ENCODE measurements around the gene RPUSD1.
"Not testable (repeated sequence)": the region's sequence is repeated elsewhere in the genome, so short reads cannot be mapped to it uniquely, and the experiment has no call there.

The RPUSD1 gene

DNA sequence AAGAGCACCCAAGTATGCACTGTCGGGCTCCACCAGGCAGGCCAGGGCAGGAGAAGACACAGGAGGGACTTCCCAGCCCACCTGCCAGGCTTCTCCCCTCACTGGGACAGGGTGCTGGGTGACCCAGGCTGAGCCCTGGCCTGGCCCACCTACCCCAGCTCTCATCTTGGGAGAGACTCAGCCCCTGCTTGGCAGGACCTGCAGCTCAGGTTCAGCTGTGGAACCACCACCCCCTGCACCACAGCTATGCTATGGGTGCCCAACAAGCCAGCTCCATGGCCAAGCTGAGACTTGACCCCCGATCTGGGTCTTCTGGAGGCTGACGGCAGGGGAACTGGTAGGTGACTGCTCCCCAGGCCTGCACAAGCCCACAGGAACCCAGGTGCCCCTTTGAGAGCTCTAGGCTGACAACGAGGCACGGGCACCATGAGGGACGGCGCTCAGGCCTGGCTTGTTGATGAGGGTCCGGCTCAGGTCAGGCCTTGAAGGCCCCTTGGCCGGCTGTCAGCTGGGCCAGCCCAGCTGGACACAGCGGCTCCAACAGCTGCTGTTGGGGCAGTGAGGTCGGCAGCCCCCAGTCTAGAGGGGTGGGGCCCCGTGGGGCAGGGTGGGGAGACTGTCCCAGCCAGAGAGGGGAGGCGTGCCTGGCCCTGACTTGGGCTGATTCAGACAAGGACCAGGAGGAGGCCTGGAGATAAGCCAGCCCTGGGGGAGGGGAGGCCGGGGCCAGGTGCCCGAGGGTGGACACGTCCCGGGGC is 4.6 kb downstream of the RPUSD1 start:
- DNase-seq (ENCODE audit: low spot score), result no peak

DNA sequence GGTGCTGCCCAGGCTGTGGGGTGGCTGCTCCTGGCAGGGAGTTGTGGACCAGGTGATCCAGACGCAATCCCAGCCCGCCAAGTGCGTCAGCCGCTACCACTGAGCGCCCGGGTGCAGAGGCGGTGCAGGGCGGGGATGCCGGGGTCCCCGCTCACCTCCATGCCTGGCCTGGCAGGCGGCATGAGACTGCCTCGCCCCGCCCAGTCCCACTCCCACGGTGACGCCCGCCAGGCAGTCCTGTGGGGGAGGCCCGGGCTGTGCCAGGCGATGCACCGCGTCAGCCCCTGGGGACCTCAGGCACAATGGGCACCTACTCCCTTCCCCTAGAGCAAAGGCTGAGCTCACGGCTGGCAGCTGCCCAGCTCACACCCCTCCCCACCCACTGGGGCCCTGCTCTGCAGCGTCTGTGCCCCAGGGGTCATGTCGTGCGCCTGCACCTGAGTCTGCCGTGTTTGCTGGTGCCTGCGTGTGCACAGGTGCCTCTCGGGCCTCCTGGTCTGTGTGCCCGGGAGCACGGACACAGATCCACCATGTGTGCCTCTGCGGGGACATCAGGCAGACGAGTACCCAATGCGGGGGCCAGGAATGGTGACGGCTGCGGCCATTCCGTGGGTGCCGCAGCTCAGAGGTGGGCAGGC is 5.3 kb downstream of the RPUSD1 start:
- DNase-seq (ENCODE audit: low spot score), result peak; percentile 35

DNA sequence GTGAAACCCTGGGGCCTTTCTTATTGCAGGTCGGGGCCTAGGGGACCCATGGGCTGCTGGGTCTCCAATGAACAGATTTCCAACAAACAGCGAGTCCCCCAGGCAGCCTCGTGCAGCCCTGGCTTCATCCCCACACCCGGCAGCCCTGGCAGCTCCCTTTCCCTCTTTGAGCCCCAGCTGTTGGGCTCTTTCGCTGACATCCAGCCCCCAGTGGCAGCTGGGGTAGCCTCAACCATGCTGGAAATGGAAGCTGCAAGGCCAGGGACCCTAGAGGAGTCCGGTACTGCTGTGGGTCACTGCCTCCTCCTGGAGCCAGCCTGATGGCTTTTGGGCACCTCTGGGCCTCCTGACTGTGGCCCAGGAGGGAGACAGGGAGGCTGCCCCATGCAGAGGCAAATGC is 5.9 kb downstream of the RPUSD1 start:
- DNase-seq (ENCODE audit: low spot score), result no peak

DNA sequence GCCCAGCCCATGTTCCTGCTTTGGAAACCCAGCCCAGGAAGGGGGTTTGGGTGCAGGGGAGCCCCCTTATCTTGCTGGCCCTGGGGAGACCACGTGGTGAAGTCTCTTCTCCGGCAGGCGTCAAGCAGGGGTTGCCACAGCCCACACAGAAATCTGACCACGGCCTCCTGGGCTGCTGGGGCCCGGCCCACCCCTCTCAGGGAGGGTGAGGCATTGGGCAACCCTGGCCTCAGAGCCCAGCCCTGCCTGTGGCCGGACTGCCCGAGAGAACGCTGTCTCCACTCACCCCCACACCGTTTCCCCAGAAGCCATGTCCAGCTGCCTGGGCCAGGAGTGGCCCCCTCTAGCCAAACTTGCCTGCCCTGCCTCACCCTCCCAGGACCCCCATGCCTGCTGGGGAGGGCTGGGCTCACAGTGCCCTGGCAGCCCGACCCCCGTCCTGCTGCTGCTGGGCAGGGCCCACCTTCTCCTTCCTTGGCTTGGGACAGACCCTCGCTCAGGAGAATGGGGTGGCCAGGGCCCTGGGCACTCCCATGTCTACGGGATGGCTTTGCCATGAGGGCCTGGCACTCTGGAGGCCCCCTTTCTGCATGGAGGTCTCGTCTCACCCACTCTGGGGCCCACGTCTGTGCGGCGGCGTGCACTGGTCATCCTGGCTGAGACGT is 6.7 kb downstream of the RPUSD1 start:
- no peak for DNase-seq (ENCODE audit: low spot score)

DNA sequence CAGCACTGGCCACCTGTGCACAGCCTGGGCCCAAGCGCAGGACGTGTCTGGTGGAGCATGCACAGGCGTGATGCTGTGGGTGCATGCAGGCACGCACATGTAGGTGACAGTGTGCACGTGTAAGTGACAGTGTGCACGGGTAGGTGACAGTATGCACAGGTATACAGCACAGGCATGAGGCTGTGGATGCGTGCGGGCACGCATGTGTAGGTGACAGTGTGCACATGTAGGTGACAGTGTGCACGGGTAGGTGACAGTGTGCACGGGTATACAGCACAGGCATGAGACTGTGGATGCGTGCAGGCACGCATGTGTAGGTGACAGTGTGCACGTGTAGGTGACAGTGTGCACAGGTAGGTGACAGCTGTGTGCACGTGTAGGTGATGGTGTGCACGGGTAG is 7.9 kb downstream of the RPUSD1 start:
- DNase-seq (ENCODE audit: low spot score), result no peak

DNA sequence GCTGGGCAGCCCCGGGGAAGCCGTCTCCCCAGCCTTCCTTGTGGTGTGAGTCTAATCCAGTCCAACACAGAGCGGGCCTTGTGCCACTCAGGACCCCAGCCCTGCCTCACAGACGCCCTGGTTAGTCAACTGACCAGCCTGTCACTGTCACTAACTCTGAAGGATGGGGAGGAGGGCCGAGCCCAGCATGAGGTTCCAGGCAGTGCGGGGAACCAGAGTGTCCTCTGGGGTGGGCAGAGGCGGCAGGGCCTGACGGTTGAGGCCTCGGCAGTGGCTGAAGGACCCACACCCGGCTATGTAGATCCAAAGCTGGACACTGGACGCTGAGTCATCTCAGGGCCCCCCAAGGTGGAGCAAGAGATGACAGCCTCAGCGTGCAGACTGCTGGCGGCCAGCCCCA is 8.6 kb downstream of the RPUSD1 start:
- no peak for DNase-seq (ENCODE audit: low spot score)

DNA sequence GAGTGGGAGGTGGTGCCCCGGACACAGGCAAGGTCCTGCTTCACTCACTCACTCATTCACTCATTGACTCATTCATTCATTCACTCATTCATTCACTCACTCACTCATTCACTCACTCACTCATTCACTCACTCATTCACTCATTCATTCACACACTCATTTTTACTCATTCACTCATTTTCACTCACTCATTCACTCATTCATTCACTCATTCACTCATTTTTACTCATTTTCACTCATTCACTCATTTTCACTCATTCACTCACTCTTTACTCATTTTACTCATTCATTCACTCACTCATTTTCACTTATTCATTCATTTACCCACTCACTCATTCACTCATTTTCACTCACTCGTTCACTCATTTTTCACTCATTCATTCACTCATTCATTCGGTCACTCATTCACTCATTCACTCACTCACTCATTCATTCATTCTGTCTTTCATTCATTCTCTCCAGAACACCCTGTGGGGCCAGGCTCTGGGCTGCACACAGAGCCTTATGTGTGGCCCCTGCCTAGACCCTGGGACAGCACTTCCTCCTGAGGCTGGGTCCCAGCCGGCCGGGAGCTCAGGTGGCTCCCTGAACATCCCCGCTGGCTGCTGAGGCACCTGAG is 9.2 kb downstream of the RPUSD1 start:
- no peak for DNase-seq (ENCODE audit: low spot score)

DNA sequence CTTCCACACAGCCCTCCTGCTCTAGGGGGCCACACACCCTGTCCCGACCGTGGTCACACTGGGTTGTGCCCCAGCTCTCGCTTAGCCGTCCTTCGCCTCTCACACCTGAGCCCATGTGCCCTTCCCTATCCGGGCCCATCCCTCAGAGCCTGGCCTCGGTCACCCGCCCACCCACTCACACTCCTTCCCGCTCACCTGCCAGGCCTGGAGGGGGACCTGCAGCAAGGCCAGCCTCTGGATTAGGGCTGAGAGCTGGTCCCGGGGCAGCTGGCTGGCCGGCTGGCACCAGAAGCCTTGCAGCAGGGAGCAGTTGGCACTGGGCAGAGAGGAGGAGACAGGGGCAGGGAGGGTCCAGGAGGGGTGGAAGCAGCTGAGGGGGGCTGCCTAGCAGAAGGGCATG is 9.7 kb downstream of the RPUSD1 start:
- no peak for DNase-seq (ENCODE audit: low spot score)

DNA sequence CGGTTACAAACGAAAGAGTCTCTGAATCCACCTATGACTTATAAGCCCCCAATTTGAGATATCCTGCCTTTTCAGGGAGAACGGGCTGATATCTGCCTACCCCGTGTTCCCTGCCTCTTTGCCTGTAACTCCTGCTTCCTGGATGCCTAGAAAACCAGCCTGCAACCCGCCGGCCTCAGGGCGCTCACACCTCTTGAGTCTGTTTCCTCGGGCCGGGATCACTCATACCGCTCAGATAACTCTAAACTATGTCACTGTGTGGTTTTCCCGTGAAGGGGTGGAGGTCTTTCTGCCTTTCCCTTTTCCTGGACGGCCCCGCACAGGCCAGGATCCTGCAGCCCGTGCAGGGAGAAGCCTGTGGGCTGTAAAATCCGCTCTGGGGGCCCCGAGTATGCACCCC is 10.4 kb downstream of the RPUSD1 start:
- DNase-seq (ENCODE audit: low spot score), result peak; percentile 42

DNA sequence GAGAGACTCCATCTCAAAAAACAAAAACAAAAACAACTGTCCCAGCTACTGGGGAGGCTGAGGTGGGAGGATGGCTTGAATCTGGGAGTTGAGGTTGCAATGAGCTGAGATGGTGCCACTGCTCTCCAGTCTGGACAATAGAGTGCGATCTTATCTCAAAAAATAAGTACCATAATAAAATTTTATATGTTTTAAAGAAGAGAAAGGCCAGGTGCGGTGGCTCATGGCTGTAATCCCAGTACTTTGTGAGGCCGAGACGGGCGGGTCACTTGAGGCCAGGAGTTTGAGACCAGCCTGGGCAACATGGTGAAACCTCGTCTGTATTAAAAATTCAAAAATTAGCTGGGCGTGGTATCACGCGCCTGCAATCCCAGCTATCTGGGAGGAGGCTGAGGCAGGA is 11.4 kb downstream of the RPUSD1 start:
- no peak for DNase-seq (ENCODE audit: low spot score)

DNA sequence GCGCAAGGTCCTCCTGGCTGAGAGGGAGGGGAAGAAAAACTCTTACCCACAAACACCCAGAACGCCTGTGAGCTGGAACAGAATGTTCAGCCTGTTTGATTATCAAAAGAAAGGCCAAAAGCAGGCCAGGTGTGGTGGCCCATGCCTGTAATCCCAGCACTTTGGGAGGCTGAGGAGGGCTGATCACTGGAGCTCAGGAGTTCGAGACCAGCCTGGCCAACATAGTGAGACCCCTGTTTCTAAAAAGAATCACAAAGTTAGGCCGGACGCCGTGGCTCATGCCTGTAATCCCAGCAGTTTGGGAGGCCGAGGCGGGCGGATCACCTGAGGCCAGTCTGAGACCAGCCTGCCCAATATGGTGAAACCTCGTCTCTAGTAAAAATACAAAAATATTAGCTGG is 11.9 kb downstream of the RPUSD1 start:
- DNase-seq (ENCODE audit: low spot score), result not testable (repeated sequence)

DNA sequence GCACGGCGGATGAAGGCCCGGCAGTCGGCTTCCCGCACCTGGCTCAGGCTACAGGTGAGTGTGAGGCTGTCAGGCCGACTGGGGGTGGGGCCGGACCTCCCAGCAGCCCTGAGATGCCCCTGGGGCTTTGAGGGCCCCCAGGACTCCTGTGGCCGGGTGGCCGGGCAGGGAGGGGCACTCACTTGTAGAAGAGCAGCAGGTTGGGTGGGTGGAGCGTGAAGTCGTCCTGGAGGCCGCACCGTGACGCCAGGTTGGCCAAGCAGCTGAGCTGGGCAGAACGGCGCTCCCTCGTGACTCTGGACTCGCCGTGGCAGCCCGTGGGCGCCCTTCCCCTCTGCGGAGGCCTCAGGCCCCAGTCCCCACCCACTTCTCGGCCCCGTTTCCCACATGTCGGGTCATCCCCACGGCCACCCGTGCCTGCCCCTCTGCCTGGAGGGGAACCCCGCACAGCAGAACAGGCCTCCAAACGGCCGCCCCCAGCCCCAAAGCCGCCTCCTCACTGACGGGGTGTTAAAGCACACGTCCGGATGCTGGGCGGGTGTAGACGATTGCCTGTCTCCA is 12.9 kb downstream of the RPUSD1 start:
- no peak for DNase-seq (ENCODE audit: low spot score)

DNA sequence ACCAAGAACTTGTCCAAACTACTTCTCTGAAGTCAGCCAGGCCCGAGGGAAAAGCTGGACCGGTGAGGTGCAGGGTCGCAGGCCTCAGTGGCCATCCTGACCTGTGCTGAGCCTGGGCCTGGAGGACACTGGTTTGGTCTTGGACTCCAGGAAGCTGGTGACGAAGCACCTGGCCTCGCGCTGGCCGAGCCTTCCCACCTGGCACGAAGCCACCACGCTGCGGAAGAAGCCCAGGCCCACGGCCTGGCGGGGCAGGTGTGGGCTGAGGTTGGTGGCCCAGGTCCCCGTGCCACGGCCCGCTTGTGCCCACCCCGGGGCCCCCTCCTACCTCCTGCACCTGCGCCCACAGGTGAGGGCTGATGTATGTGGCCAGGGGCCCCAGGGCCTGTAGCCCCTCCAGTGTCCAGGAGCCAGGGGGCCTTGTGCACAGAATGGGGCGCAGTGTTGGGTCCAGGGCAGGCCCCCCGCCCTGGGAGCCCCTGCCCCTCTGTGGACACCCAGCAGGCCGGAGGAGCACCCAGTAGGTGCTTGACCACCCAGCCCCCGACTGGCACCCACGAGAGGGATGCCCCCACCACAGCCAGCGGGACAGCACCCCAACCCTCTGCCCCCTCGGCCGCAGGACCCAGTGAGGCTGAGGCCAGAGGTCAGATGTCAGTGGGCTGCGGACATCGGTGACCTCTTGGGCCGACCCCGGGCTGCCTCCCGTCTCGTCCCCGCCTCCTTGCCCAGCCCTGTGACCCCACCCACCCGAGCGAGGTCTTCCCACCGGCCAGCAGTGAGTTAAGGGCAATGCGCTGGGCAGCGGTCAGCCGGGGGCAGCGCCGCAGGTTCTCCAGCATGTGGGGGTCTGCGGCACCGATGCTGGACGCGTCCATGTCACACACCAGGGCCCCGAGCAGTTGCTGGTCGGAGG is 13.8 kb downstream of the RPUSD1 start:
- no peak for DNase-seq (ENCODE audit: low spot score)

DNA sequence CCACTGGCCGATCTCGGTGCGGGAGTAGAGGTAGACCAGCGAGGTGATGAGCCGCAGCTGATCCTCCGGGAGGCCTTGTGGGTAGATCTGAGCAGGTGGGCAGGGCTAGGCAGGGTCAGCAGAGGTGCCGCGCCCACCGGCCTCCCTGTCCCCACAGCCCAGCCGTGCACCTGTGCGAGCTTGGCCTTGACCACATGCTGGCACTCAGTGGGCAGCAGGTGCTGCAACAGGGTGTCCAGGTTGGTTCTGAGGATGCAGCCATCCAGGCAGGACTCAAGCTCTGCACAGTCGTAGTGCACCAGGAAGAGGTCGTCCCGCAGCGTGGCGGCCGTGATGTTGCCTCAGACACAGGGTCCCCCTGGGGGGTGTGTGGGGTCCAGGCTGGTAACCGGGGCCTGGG is 15.2 kb downstream of the RPUSD1 start:
- DNase-seq (ENCODE audit: low spot score), result no peak

DNA sequence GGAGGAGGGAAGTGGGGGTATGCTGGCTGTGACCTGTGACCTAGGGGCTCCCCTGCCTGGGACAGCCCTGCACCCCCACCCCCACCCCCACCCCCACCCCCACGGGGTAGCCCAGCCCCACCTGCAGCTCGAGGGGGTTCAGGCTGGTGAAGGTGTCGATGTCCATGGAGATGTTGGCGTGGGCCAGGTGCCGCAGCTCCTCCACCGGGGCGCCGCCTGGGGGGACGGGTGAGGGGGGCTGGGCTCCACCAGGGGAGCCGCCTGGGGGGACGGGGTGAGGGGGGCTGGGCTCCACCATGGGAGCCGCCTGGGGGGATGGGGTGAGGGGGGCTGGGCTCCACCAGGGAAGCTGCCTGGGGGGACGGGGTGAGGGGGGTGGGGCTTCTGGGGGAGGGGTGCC is 17.8 kb downstream of the RPUSD1 start:
- no peak for DNase-seq (ENCODE audit: low spot score)

DNA sequence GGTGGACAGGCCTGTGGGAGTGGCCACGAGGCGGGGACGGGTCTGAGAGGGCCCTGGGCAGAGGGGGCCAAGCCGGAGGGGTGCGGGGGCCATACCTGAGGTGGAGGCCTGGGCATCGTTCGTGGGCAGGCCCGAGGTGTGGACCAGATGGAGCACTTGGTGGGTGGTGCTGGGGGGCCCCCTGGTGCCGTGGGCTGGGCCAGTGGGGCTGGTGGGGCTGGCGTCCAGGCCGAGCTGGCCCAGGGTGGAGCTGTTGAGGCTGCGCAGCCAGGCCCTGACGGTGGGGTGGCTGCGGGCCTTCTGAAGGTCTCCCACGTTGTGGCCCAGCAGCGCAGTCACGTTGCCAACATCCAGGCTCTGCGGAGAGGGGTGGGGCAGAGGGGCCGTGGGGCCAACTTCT is 18.2 kb downstream of the RPUSD1 start:
- DNase-seq (ENCODE audit: low spot score), result no peak

DNA sequence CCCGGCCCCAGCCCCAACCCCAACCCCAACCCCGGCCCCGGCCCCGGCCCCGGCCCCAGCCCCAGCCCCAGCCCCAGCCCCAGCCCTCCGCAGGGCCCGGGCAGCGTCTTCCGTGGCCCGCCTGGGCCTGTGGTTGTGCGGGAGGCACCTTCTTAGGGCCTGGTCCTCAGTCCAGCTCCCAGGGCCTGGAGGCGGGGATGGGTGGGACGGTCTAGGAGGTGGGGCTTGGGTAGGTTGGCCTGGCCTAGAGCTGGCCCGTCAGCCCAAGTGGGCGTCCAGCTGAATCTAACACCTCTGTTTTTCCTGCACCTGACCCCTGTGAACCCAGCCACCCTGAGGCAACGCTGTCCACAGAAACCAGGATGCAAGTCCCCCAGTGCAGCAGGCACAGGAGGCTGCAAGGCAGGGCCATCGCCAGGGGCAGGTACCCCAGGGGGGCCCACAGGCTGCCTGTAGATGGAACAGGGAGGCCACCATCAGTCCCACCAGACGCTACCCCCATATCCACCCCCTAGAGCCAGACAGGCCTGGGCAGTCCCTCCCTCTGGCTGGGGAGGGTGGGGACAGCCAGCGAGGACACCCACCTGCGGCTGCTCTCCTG is 18.9 kb downstream of the RPUSD1 start:
- DNase-seq (ENCODE audit: low spot score), result no peak

DNA sequence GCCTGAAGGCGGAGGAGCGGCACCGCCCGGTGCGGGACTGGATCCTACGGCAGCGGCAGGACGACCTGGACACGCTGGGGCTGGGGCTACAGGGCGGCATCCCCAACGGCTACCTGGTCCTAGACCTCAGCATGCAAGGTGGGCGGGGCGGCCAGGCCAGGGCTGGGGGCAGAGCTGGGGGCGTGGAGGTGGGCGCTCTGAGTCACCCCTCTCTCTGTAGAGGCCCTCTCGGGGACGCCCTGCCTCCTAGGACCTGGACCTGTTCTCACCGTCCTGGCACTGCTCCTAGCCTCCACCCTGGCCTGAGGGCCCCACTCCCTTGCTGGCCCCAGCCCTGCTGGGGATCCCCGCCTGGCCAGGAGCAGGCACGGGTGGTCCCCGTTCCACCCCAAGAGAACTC is 19.8 kb downstream of the RPUSD1 start:
- DNase-seq (ENCODE audit: low spot score), result no peak

DNA sequence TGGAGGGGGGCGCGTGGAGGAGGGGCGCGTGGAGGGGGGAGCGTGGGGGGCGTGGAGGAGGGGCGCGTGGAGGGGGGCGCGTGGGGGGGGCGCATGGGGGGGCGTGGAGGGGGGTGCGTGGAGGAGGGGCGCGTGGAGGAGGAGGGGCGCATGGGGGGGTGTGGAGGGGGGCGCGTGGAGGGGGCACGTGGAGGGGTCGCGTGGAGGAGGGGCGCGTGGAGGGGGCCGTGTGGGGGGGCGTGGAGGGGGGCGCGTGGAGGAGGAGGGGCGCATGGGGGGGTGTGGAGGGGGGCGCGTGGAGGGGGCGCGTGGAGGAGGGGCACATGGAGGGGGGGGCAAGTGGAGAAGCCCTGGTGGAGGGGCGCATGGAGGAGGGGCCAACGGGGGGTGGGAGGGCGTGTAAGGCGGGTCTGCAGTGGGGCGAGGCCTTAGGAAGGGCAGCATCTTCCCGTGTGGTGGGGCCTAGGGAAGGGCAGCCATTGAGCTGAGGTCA is 20.4 kb downstream of the RPUSD1 start:
- no peak for DNase-seq (ENCODE audit: low spot score)

DNA sequence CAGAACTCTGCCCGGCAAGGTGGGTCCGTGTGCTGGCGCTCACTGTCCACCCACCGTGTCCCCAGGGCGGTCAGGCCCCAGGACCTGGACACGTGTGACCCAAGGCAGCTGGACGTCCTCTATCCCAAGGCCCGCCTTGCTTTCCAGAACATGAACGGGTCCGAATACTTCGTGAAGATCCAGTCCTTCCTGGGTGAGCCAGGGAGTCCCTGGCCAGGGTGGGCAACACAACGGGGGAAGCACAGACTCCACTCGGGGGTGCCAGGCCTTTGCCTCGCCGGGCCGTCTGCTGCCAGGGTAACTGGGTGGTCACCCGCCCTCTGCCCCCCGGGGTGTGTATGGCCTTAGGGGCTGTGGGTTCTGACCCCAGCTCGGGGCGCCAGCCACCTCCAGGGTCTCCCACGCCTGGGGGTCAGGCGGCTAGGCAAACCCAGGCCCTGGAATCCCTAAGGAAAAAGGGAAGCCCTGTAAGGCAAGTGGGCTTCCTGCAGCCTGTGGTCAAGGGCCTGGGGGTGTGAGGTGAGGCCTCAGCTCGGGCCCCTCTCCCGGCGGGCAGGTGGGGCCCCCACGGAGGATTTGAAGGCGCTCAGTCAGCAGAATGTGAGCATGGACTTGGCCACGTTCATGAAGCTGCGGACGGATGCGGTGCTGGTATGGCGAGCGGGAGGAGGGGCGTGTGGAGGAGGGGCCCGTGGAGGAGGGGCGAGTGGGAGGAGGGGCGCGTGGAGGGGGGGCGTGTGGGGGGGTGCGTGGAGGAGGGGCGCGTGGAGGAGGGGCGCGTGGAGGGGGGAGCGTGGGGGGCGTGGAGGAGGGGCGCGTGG is 21.2 kb downstream of the RPUSD1 start:
- no peak for DNase-seq (ENCODE audit: low spot score)
